Adipose tissue (tissue), 3 donors: Measurements from ENCODE around the gene LARP6. TPM values are rescaled to one million over a fixed set of nuclear protein-coding genes. Genes with fewer than 3 reads are reported as not detected.
"Not testable (repeated sequence)": the region's sequence is repeated elsewhere in the genome, so short reads cannot be mapped to it uniquely, and the experiment has no call there.

Experiments used
- H3K27ac ChIP-seq: one replicate; pipeline ENCODE4 v1.5.1; 2013; ENCODE audit warnings: low read depth, low read length
- WGBS, 3 donors: extraction: QIAGEN DNeasy Blood & Tissue Kit; methylation state at CpG; one replicate each; pipeline ENCODE4 v1.1.7; 2013; 5-methylcytosine and 5-hydroxymethylcytosine counted together
- polyA plus RNA-seq, 3 donors: library from polyadenylated mRNA; stranded (reverse); fragments of 200-250 nt; gene quantifications; one replicate each; pipeline ENCODE4 v1.2.3, GENCODE V29; 2013
- donor health status: healthy with polysubstance abuse.
- donor health status: Bipolar disorder and iron deficiency.
- donor health status: healthy.

Gene LARP6
- polyA plus RNA-seq, result 100 to 1,000 TPM in 1 of 3 donors, 10 to 100 TPM in 1, 1 to 10 TPM in 1; 6.6 to 116 (median 67.3) TPM

- peak within 1 kb of the TSS; percentile 64 for H3K27ac ChIP-seq
- WGBS, 3 donors, result 0 to 1% (median 1%) methylated on average over 46 to 78 of the region's 78 CpGs
Observed at GRCh38 chr15:70853973-70854665, at the start of gene LARP6. Gene LARP6, minus strand, starts transcription at chr15:70854157. Its CDS starts 69 bp downstream, at chr15:70854088.

GRCh38 chr15:70902107-70902506 is 48.1 kb upstream of the LARP6 start:
- WGBS, 3 donors, result 94 to 95% (median 95%) methylated on average over 1 of the region's 1 CpG
- no peak overlapping the region for H3K27ac ChIP-seq

GRCh38 chr15:70892912-70893560 is 39.1 kb upstream of the LARP6 start:
- H3K27ac ChIP-seq, result no peak overlapping the region
- 4 to 6% (median 6%) methylated on average over 10 of the region's 10 CpGs for WGBS, 3 donors

- WGBS, 3 donors, result 0 to 1% (median 0%) methylated on average over 60 to 61 of the region's 61 CpGs
- no peak within 1 kb of the TSS for H3K27ac ChIP-seq
Observed at GRCh38 chr15:70892002-70892911, 38.3 kb upstream of the LARP6 start, which contains the start of the genes LRRC49 and THAP10. Gene LRRC49, plus strand, starts transcription at chr15:70892826. Its CDS starts 69 bp downstream, at chr15:70892895. Gene THAP10, minus strand, starts transcription at chr15:70892433. Its CDS starts 161 bp downstream, at chr15:70892272.

GRCh38 chr15:70882361-70882760 is 28.4 kb upstream of the LARP6 start:
- no peak overlapping the region for H3K27ac ChIP-seq
- WGBS, 3 donors, result 66 to 84% (median 72%) methylated on average over 2 of the region's 2 CpGs

- H3K27ac ChIP-seq, result no peak overlapping the region
- 82 to 90% (median 89%) methylated on average over 2 of the region's 2 CpGs for whole genome bisulfite sequencing, 3 donors
Observed at GRCh38 chr15:70880781-70881180, 26.8 kb upstream of the LARP6 start.

GRCh38 chr15:70879401-70879800 is 25.4 kb upstream of the LARP6 start:
- H3K27ac ChIP-seq, result no peak overlapping the region
- 62 to 71% (median 67%) methylated on average over 2 of the region's 2 CpGs for WGBS, 3 donors

GRCh38 chr15:70876683-70877082 is 22.7 kb upstream of the LARP6 start:
- 69 to 71% (median 70%) methylated on average over 2 of the region's 2 CpGs for WGBS, 3 donors
- no peak overlapping the region for H3K27ac ChIP-seq

GRCh38 chr15:70876011-70876410 is 22.1 kb upstream of the LARP6 start:
- 56 to 78% (median 73%) methylated on average over 3 of the region's 3 CpGs for WGBS, 3 donors
- no peak overlapping the region for H3K27ac ChIP-seq

- H3K27ac ChIP-seq, result no peak overlapping the region
- WGBS, 3 donors, result 69 to 76% (median 71%) methylated on average over 7 of the region's 7 CpGs
Observed at GRCh38 chr15:70875001-70875782, 21.2 kb upstream of the LARP6 start.

GRCh38 chr15:70873232-70874054 is 19.5 kb upstream of the LARP6 start:
- WGBS, 3 donors, result 87 to 92% (median 88%) methylated on average over 2 of the region's 2 CpGs
- no peak overlapping the region for H3K27ac ChIP-seq

- 93 to 94% (median 94%) methylated on average over 29 to 34 of the region's 34 CpGs for WGBS, 3 donors
- not testable (repeated sequence) for H3K27ac ChIP-seq
Observed at GRCh38 chr15:70871490-70871889, 17.5 kb upstream of the LARP6 start.

GRCh38 chr15:70870051-70870450 is 16.1 kb upstream of the LARP6 start:
- no peak overlapping the region for H3K27ac ChIP-seq

- WGBS, 3 donors, result 58 to 73% (median 72%) methylated on average over 3 of the region's 3 CpGs
- H3K27ac ChIP-seq, result no peak overlapping the region
Observed at GRCh38 chr15:70869346-70869745, 15.4 kb upstream of the LARP6 start.

GRCh38 chr15:70867911-70868467 is 14.0 kb upstream of the LARP6 start:
- no peak overlapping the region for H3K27ac ChIP-seq
- WGBS, 3 donors, result 21 to 50% (median 27%) methylated on average over 6 of the region's 6 CpGs

GRCh38 chr15:70866982-70867641 is 13.2 kb upstream of the LARP6 start:
- WGBS, 3 donors, result 79 to 80% (median 80%) methylated on average over 5 of the region's 5 CpGs
- no peak overlapping the region for H3K27ac ChIP-seq
